GM18507 (cell line): ENCODE results near the gene RMDN2.
"Not testable (repeated sequence)": the region's sequence is repeated elsewhere in the genome, so short reads cannot be mapped to it uniquely, and the experiment has no call there.

ENCODE experiments used
- DNase-seq: peaks from one replicate; pipeline ENCODE4 v3.0.0; 2011; ENCODE audit warnings: low read depth; ENCODE audit not compliant: insufficient read length; ENCODE audit errors: extremely low spot score
- FAIRE-seq: peaks from 2 replicates; lab custom pipeline; 2011; peaks lifted over from hg19 to GRCh38; lab: Jason Lieb, UNC

The RMDN2 gene

GRCh38 chr2:37923308-37924055, 1.6 kb upstream of the RMDN2 start:
- no peak for DNase-seq
- FAIRE-seq: no peak

DNA sequence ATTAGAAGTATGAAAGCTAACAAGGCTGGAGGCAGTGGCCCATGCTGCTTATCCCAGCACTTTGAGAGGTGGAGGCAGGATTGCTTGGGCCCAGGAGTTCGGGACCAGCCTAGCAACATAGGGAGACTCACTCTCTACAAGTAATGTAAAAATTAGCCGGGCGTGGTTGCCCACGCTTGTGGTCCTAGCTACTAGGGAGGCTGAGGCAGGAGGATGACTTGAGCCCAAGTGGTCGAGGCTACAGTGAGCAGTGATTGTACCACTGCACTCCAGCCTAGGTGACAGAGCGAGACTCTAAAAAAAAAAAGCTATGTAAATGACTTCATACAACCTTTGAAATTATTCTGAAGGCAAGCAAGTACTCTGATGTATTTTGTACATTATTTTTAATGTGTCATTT, 1.5 kb downstream of the RMDN2 start:
- DNase-seq (no peak), FAIRE-seq (no peak)

DNA sequence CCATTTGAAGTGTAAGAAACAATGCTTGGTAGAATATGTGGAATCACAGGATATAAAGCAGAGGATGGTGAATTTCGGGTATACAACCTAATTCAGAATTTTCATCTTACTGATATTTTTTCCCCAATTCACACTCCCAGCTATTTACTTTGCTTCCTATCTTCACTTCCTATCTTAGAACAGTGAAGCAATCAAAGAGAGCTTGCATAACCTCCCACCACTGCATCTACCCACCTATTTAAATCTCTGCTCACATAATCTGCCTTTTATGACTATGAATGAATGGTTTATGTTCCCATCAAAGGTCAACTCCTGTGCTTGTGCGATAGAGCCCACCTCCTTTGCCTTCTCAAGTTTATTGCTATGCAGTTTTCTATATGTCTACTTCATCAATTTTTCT, 3.3 kb downstream of the RMDN2 start:
- no peak for DNase-seq
- no peak for FAIRE-seq

DNA sequence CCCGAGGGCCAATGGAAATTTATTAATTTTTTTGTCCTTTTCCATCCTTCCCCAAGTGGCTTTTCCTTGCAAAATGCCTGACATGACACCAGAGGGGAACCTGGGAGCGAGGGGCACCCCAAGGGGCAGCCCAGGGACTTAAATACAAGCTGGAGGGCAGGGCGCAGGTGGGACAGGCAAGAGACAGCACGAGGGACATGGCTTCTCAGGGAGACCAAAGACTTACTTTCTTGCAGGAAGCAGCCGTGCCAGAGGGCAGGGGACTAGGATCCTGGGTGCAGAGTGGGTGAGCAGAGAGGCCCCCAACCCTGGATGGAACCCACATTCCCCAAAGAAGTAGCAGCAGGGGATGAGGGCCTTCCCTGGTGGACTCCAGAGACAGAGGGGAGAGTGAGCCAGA, 5.3 kb downstream of the RMDN2 start:
- FAIRE-seq, DNase-seq: not testable (repeated sequence)

- DNase-seq, FAIRE-seq: not testable (repeated sequence)
Observed at GRCh38 chr2:37932873-37933272, 7.8 kb downstream of the RMDN2 start.

- DNase-seq (no peak), FAIRE-seq (peak; percentile 77)
Observed at GRCh38 chr2:37934591-37935513, 9.8 kb downstream of the RMDN2 start.

DNA sequence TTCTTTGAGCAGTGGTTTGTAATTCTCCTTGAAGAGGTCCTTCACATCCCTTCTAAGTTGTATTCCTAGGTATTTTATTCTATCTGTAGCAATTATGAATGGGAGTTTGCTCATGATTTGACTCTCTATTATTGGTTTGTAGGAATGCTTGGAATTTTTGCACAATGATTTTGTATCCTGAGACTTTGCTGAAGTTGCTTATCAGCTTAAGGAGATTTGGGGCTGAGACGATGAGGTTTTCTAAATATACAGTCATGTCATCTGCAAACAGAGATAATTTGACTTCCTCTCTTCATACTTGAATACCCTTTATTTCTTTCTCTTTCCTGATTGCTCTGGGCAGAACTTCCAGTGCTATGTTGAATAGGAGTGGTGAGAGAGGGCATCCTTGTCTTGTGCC, 12.5 kb downstream of the RMDN2 start:
- DNase-seq, FAIRE-seq: not testable (repeated sequence)

- not testable (repeated sequence) for FAIRE-seq
Observed at GRCh38 chr2:37941267-37941666, 16.2 kb downstream of the RMDN2 start.

GRCh38 chr2:37944268-37944667, 19.2 kb downstream of the RMDN2 start:
- no peak for DNase-seq
- FAIRE-seq: no peak

More at GRCh38 chr2:37941267-37941666, 16.2 kb downstream of the RMDN2 start:
- DNase-seq: not testable (repeated sequence)

- DNase-seq: no peak
- no peak for FAIRE-seq
Observed at GRCh38 chr2:37947306-37947705, 22.2 kb downstream of the RMDN2 start.

- DNase-seq: not testable (repeated sequence)
Observed at GRCh38 chr2:37962018-37962739, 37.1 kb downstream of the RMDN2 start.

DNA sequence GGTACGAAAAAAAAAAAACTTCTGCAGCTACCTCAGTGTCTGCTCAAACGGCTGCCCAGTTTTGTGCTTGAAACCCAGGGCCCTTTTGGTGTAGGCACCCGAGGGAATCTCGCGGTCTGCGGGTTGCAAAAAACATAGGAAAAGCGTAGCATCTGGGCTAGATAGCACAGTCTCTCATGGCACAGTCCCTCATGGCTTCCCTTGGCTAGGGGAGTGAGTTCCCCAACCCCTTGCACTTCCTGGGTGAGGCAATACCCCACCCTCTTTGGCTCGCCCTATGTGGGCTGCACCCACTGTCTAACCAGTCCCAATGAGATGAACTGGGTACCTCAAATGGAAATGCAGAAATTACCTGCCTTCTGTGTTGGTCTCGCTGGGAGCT, 37.6 kb downstream of the RMDN2 start:
- not testable (repeated sequence) for FAIRE-seq, DNase-seq

More at GRCh38 chr2:37962018-37962739, 37.1 kb downstream of the RMDN2 start:
- FAIRE-seq: not testable (repeated sequence)

GRCh38 chr2:37963901-37964300, 38.8 kb downstream of the RMDN2 start:
- not testable (repeated sequence) for DNase-seq, FAIRE-seq

DNA sequence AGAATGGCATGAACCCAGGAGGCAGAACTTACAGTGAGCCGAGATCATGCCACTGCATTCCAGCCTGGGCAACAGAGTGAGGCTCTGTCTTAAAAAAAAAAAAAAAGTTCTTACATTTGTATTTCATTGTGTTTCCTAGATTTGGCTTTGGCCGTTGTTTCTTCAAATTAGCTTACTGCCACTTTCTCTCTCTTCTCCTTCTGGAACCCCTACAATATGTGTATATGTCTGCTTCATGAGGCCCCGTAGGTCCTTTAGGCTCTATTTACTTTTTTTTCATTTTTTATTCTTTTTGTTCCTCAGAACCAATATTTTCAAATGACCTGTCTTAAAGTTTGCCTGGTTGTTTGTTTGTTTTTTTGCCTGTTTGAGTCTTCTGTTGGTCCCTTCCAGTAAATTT, 41.2 kb downstream of the RMDN2 start:
- FAIRE-seq (no peak), DNase-seq (no peak)

DNA sequence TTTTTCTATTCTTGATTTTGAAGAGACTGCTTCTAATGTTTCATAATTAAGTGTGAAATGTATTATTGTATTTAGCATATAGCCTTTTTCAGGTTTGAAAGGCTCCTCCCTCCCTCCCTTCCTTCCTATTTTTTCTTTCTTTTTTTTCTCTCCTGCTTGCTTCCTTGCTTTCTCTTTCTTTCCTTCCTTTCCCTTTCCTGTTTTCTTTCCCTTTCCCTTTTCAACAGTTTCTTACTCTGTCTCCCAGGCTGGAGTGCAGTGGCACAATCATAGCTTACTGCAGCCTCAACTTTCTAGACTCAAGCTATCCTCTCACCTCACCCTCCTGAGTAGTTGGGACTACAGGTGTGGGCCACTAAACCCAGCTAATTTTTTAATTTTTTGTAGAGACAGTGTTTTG, 44.6 kb downstream of the RMDN2 start:
- DNase-seq (no peak), FAIRE-seq (no peak)

DNA sequence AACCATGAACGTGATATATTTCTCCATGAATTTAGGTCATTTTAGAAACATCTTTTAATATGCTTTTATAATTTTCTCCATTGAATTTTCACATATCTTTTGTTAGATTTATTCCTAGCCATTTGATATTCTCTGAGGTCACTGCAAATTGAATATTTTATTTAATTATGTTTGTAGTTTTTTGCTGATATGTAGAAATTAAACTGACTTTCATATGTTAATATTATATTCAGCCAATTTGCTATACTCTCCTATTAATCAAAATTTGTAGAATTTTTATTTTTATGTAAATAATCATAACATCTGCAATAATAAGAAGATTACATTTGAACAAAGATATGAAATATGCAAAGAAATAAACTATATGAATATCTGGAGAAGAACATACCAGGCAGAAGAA, 46.9 kb downstream of the RMDN2 start:
- FAIRE-seq: no peak
- DNase-seq: no peak

DNA sequence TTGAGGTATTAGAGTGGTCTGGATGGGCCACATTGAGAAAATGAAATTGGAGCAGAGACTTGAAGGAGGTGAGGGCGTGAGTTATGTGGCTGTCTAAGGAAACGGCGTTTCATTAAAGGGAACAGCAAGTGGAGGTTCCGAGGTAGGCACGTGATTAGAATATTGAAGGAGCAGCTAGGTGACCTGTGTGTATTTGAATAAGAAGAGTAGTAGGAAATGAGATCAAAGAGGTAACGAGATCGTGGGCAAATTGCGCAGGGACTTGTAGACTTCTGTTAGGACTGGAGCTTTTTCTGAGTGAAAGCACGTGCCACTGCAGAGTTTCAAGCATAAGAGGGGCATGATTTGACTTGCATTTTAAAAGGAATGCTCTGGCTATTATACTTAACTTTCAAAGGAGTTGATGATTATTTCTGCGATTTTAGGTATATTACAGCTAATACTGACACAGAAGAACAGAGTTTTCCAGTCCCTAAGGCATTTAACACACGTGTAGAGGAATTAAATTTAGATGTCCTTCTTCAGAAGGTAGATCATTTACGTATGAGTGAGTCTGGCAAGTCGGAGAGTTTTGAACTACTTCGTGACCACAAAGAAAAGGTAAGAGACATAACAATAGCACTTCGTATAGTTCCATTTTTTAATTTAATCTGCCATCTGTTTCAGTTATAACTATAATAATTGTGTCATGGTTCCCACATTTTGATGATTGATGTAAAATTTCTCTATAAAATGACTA, 48.7 kb downstream of the RMDN2 start:
- FAIRE-seq (no peak), DNase-seq (no peak)

GRCh38 chr2:37975808-37976207, 50.7 kb downstream of the RMDN2 start:
- no peak for DNase-seq
- no peak for FAIRE-seq

DNA sequence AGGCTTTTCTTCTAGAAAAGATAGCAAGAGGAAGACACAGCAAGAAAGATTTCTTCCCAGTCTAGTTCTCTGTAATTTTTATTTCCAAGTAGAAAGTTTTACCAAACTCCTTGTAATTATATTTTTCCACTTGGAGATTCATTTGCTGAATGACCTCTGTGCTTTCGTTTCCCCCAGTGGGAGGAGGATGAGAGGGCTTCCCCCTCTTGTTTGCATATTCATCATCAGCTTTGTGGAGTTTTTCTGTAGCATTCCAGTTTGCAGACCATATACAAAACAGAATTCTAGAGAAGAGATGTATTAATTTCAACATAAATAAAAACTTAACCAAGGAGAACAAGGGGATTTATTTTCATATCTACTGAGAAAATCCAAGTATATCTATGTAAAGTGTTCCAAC, 51.3 kb downstream of the RMDN2 start:
- FAIRE-seq: no peak
- DNase-seq: no peak
